HepG2 (cell line): ENCODE data around the gene SNRPD1. TPM values are rescaled to one million over a fixed set of nuclear protein-coding genes. Genes with fewer than 3 reads are reported as not detected.

ENCODE experiments used
- AHDC1 ChIP-seq: sonication (generic); formaldehyde crosslinking; IDR thresholded peaks from 2 replicates; pipeline ENCODE4 v1.5.1; 2020; ENCODE audit warnings: mild to moderate bottlenecking, missing genetic modification reagents, borderline replicate concordance
- DPF2 ChIP-seq: sonication (generic); formaldehyde crosslinking; IDR thresholded peaks from 2 replicates; pipeline ENCODE4 v1.4.0; 2020; ENCODE audit warnings: mild to moderate bottlenecking, low read depth, missing genetic modification reagents, borderline replicate concordance
- DR1 ChIP-seq: sonication (generic); formaldehyde crosslinking; IDR thresholded peaks from 2 replicates; pipeline ENCODE4 v1.8.0; 2021; ENCODE audit warnings: mild to moderate bottlenecking, missing genetic modification reagents, inconsistent platforms
- FOSL1 ChIP-seq: sonication (generic); formaldehyde crosslinking; IDR thresholded peaks from 2 replicates; pipeline ENCODE4 v1.9.0; 2021; ENCODE audit warnings: missing genetic modification reagents, borderline replicate concordance
- FOXK2 ChIP-seq: fragments of 450-650 bp; IDR thresholded peaks from 2 replicates; pipeline ENCODE4 v1.6.1; 2016
- GPBP1L1 ChIP-seq: sonication (generic); formaldehyde crosslinking; IDR thresholded peaks from 2 replicates; pipeline ENCODE4 v1.5.0; 2020; ENCODE audit warnings: mild to moderate bottlenecking, missing genetic modification reagents
- MAZ ChIP-seq, 2 experiments: sonication (generic) in 1 of 2; formaldehyde crosslinking in 1 of 2; IDR thresholded peaks; 2 replicates each; pipeline versions ENCODE4 v1.5.0 to v1.6.1; 2012 to 2020; ENCODE audit warnings: low read depth in 2 of 2, mild to moderate bottlenecking in 2 of 2, borderline replicate concordance in 1 of 2, improper control_type of control experiment in 1 of 2, low read length in 1 of 2, missing genetic modification reagents in 1 of 2, moderate library complexity in 1 of 2
- ONECUT2 ChIP-seq: sonication (generic); formaldehyde crosslinking; IDR thresholded peaks from 2 replicates; pipeline ENCODE4 v1.4.0; 2020; ENCODE audit warnings: missing genetic modification reagents
- TBP ChIP-seq: sonication (generic); formaldehyde crosslinking; IDR thresholded peaks from 2 replicates; pipeline ENCODE4 v1.5.0; 2020; ENCODE audit warnings: missing genetic modification reagents
- ZNF768 ChIP-seq: sonication (generic); formaldehyde crosslinking; IDR thresholded peaks from 2 replicates; pipeline ENCODE4 v1.4.0; 2020; ENCODE audit warnings: missing genetic modification reagents
- polyA plus RNA-seq, 8 experiments: library from polyadenylated mRNA; depleted of rRNA in 3 of 8; stranded (reverse) in 7 of 8; unstranded in 1 of 8; fragments of >200 nt; fragmentation: Illumina TruSeq in 4 of 8; extraction: Trizol in 4 of 8; gene quantifications; 2 replicates each; pipeline versions ENCODE4 v1.2.1 to v1.2.3, GENCODE V29; 2011 to 2016; ENCODE audit warnings: low read depth in 4 of 8, missing spikeins in 1 of 8, mixed read lengths in 1 of 8; ENCODE audit not compliant: insufficient read depth in 1 of 8
- total RNA-seq, 5 experiments: library from RNA; depleted of rRNA; stranded (reverse); fragments of >200 nt; fragmentation: Illumina TruSeq; extraction: Trizol; gene quantifications; 2 replicates each; pipeline ENCODE4 v1.2.3, GENCODE V29; 2016; ENCODE audit warnings: low read depth in 1 of 5
- TF ChIP-seq, protein P1 (sequence below): sonication (generic); formaldehyde crosslinking; IDR thresholded peaks from 2 replicates; pipeline ENCODE4 v1.8.0; 2022; ENCODE audit warnings: missing genetic modification reagents, mild to moderate bottlenecking, borderline replicate concordance
- TF ChIP-seq, protein P2 (sequence below): sonication (generic); formaldehyde crosslinking; IDR thresholded peaks from 2 replicates; pipeline ENCODE4 v1.4.0; 2020; ENCODE audit warnings: missing genetic modification reagents, borderline replicate concordance

The SNRPD1 gene
- total and polyA plus RNA-seq, 2 of the 13 experiments (the other 11 are each of a cell fraction or from before 2014, with no cell fraction given) = 22.7 to 275 TPM

- no peak for TF ChIP-seq FOXK2
- TF ChIP-seq ZNF768 = no peak; the same call in 1 of the 2 replicates
- 0 out of 2 replicates have a peak, but pooled peaks have one; percentile 39 for TF ChIP-seq TBP (CRISPR knock-in tag)
- TF ChIP-seq, protein P1, sequence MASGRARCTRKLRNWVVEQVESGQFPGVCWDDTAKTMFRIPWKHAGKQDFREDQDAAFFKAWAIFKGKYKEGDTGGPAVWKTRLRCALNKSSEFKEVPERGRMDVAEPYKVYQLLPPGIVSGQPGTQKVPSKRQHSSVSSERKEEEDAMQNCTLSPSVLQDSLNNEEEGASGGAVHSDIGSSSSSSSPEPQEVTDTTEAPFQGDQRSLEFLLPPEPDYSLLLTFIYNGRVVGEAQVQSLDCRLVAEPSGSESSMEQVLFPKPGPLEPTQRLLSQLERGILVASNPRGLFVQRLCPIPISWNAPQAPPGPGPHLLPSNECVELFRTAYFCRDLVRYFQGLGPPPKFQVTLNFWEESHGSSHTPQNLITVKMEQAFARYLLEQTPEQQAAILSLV (CRISPR knock-in tag) = peak; percentile 97
- peak; percentile 85 for TF ChIP-seq DR1 (CRISPR knock-in tag)
- no peak for TF ChIP-seq ONECUT2 (CRISPR knock-in tag)
- TF ChIP-seq AHDC1 (CRISPR knock-in tag) = peak; percentile 50; the same call in 1 of the 2 replicates
- no peak for TF ChIP-seq GPBP1L1
- no peak for TF ChIP-seq FOSL1
- no peak for TF ChIP-seq DPF2 (CRISPR knock-in tag)
- TF ChIP-seq MAZ (IDR thresholded peaks at IDR 0.05; ENCODE audit: borderline replicate concordance, low read depth, low read length) = peak; percentile 59; the same call in 1 of the 2 replicates
- TF ChIP-seq MAZ (CRISPR knock-in tag; IDR thresholded peaks at IDR 0.05; ENCODE audit: low read depth) = no peak; the same call in 1 of the 2 replicates
- TF ChIP-seq, protein P2, sequence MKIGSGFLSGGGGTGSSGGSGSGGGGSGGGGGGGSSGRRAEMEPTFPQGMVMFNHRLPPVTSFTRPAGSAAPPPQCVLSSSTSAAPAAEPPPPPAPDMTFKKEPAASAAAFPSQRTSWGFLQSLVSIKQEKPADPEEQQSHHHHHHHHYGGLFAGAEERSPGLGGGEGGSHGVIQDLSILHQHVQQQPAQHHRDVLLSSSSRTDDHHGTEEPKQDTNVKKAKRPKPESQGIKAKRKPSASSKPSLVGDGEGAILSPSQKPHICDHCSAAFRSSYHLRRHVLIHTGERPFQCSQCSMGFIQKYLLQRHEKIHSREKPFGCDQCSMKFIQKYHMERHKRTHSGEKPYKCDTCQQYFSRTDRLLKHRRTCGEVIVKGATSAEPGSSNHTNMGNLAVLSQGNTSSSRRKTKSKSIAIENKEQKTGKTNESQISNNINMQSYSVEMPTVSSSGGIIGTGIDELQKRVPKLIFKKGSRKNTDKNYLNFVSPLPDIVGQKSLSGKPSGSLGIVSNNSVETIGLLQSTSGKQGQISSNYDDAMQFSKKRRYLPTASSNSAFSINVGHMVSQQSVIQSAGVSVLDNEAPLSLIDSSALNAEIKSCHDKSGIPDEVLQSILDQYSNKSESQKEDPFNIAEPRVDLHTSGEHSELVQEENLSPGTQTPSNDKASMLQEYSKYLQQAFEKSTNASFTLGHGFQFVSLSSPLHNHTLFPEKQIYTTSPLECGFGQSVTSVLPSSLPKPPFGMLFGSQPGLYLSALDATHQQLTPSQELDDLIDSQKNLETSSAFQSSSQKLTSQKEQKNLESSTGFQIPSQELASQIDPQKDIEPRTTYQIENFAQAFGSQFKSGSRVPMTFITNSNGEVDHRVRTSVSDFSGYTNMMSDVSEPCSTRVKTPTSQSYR (CRISPR knock-in tag) = 0 out of 2 replicates have a peak, but pooled peaks have one; percentile 32
Measured at GRCh38 chr18:21600526-21601410, 11.3 kb upstream of the SNRPD1 start, which contains the start of gene ESCO1 (continued).
